Dedifferentiated amniotic fluid mesenchymal stem cell (primary cell): ENCODE measurements around the gene CSF3R.
"Not testable (repeated sequence)": the region's sequence is repeated elsewhere in the genome, so short reads cannot be mapped to it uniquely, and the experiment has no call there.

Source experiments
- DNase-seq: peaks from one replicate; pipeline ENCODE4 v3.0.0-alpha.2; 2016; ENCODE audit errors: extremely low spot score

Gene CSF3R

GRCh38 chr1:36481771-36482723, 666 bp downstream of the CSF3R start:
- DNase-seq, result no peak

- no peak for DNase-seq
Observed at GRCh38 chr1:36481091-36481490, 1.6 kb downstream of the CSF3R start.

GRCh38 chr1:36480161-36480560, 2.6 kb downstream of the CSF3R start:
- DNase-seq, result no peak

- DNase-seq, result no peak
Observed at GRCh38 chr1:36479505-36480051, 3.1 kb downstream of the CSF3R start.

GRCh38 chr1:36477615-36478014, 5.1 kb downstream of the CSF3R start:
- DNase-seq, result not testable (repeated sequence)

- DNase-seq, result no peak
Observed at GRCh38 chr1:36476945-36477344, 5.8 kb downstream of the CSF3R start.

GRCh38 chr1:36475910-36476604, 6.7 kb downstream of the CSF3R start:
- no peak for DNase-seq

GRCh38 chr1:36475341-36475740, 7.4 kb downstream of the CSF3R start:
- DNase-seq, result no peak

GRCh38 chr1:36472656-36473055, 10.1 kb downstream of the CSF3R start:
- DNase-seq, result no peak

- no peak for DNase-seq
Observed at GRCh38 chr1:36471830-36472641, 10.7 kb downstream of the CSF3R start.

GRCh38 chr1:36469163-36469562, 13.6 kb downstream of the CSF3R start:
- no peak for DNase-seq

GRCh38 chr1:36467700-36468455, 14.8 kb downstream of the CSF3R start:
- no peak for DNase-seq

- DNase-seq, result no peak
Observed at GRCh38 chr1:36467027-36467410, 15.7 kb downstream of the CSF3R start.

- no peak for DNase-seq
Observed at GRCh38 chr1:36466370-36467026, 16.2 kb downstream of the CSF3R start.

- peak; percentile 48 for DNase-seq
Observed at GRCh38 chr1:36465731-36466369, 16.9 kb downstream of the CSF3R start.

GRCh38 chr1:36464605-36465393, 17.9 kb downstream of the CSF3R start:
- DNase-seq, result no peak

GRCh38 chr1:36463803-36464604, 18.7 kb downstream of the CSF3R start, which contains the start of gene MRPS15:
MRPS15 (minus strand) TSS chr1:36464384; CDS start chr1:36464275, 109 bp downstream.
- peak; percentile 96 for DNase-seq

- no peak for DNase-seq
Observed at GRCh38 chr1:36463463-36463802, 19.3 kb downstream of the CSF3R start.
